ENCODE results near the gene SMG5.
"Not testable (repeated sequence)": the region's sequence is repeated elsewhere in the genome, so short reads cannot be mapped to it uniquely, and the experiment has no call there.

Gene SMG5

GRCh38 chr1:156282479-156283222 lies at the start of gene SMG5:
Gene SMG5, minus strand, starts transcription at chr1:156282825. Its CDS starts 145 bp downstream, at chr1:156282680.
- peak; percentile 96 for DNase-seq

GRCh38 chr1:156323179-156323578 lies 40.6 kb upstream of the SMG5 start:
- DNase-seq, result not testable (repeated sequence)

- no peak for DNase-seq
Observed at GRCh38 chr1:156320560-156320959, 37.9 kb upstream of the SMG5 start.

- DNase-seq, result no peak
Observed at GRCh38 chr1:156319664-156320063, 37.0 kb upstream of the SMG5 start.

- no peak for DNase-seq
Observed at GRCh38 chr1:156316909-156317308, 34.3 kb upstream of the SMG5 start.

GRCh38 chr1:156310962-156311361 lies 28.3 kb upstream of the SMG5 start:
- no peak for DNase-seq

- DNase-seq, result no peak
Observed at GRCh38 chr1:156308078-156308477, 25.5 kb upstream of the SMG5 start.

- DNase-seq, result no peak
Observed at GRCh38 chr1:156305215-156305614, 22.6 kb upstream of the SMG5 start.

GRCh38 chr1:156303241-156303640 lies 20.6 kb upstream of the SMG5 start:
- DNase-seq, result no peak

GRCh38 chr1:156298852-156299357 lies 16.3 kb upstream of the SMG5 start, which contains the start of gene VHLL:
Gene VHLL, minus strand, starts transcription at chr1:156299307. Its CDS starts 118 bp downstream, at chr1:156299189.
- DNase-seq, result no peak

- DNase-seq, result peak; percentile 7
Observed at GRCh38 chr1:156295391-156295947, 12.8 kb upstream of the SMG5 start, which contains the start of gene GLMP. Gene GLMP, minus strand, starts transcription at chr1:156295679. Its CDS starts 34 bp downstream, at chr1:156295645.

GRCh38 chr1:156293895-156294294 lies 11.3 kb upstream of the SMG5 start:
- no peak for DNase-seq

GRCh38 chr1:156293098-156293434 lies 10.4 kb upstream of the SMG5 start:
- DNase-seq, result no peak

- DNase-seq, result no peak
Observed at GRCh38 chr1:156291226-156292061, 8.8 kb upstream of the SMG5 start.

- DNase-seq, result no peak
Observed at GRCh38 chr1:156289857-156290256, 7.2 kb upstream of the SMG5 start.

- no peak for DNase-seq
Observed at GRCh38 chr1:156286061-156286460, 3.4 kb upstream of the SMG5 start.

GRCh38 chr1:156285437-156285836 lies 2.8 kb upstream of the SMG5 start:
- DNase-seq, result no peak

GRCh38 chr1:156284757-156285156 lies 2.1 kb upstream of the SMG5 start:
- no peak for DNase-seq

GRCh38 chr1:156284112-156284511 lies 1.5 kb upstream of the SMG5 start, which contains the start of gene TMEM79:
Gene TMEM79, plus strand, starts transcription at chr1:156284325. Its CDS starts 902 bp downstream, at chr1:156285227.
- DNase-seq, result no peak

GRCh38 chr1:156283521-156283920 lies 896 bp upstream of the SMG5 start:
- no peak for DNase-seq

- DNase-seq, result no peak
Observed at GRCh38 chr1:156281693-156282478, 739 bp downstream of the SMG5 start.

GRCh38 chr1:156281281-156281680 lies 1.3 kb downstream of the SMG5 start:
- DNase-seq, result no peak

GRCh38 chr1:156279837-156280236 lies 2.8 kb downstream of the SMG5 start:
- no peak for DNase-seq

All from GDM1 (cell line).